Osteoblast (primary cell): ENCODE measurements around the gene PRPH. TPM values are rescaled to one million over a fixed set of nuclear protein-coding genes. Genes with fewer than 3 reads are reported as not detected.
A peak's percentile ranks its signal among the peaks of the same experiment; 100 is the strongest.

Experiments
- DNase-seq: peaks from one replicate; pipeline ENCODE4 v3.0.0; 2011; ENCODE audit warnings: low spot score, mixed read lengths; ENCODE audit not compliant: insufficient read length; ENCODE audit errors: missing footprints
- H2AFZ ChIP-seq: 2 replicates; pipeline ENCODE4 v1.6.0; 2011; ENCODE audit warnings: mild to moderate bottlenecking, low read length
- H3K27ac ChIP-seq: 2 replicates; pipeline ENCODE4 v1.5.1; 2011; ENCODE audit warnings: mild to moderate bottlenecking, low read depth, low read length, moderate library complexity
- H3K27me3 ChIP-seq: 2 replicates; pipeline ENCODE4 v1.6.0; 2012; ENCODE audit warnings: mild to moderate bottlenecking, control low read depth, inconsistent platforms, low read length, moderate library complexity; ENCODE audit not compliant: insufficient read depth
- H3K36me3 ChIP-seq: 2 replicates; pipeline ENCODE4 v1.5.1; 2011; ENCODE audit warnings: mild to moderate bottlenecking, low read length, control low read depth, moderate library complexity; ENCODE audit not compliant: insufficient read depth
- H3K4me1 ChIP-seq: 2 replicates; pipeline ENCODE4 v1.5.1; 2011; ENCODE audit warnings: mild to moderate bottlenecking, low read length, control low read depth, moderate library complexity; ENCODE audit not compliant: insufficient read depth
- H3K4me2 ChIP-seq: 2 replicates; pipeline ENCODE4 v1.6.0; 2011; ENCODE audit warnings: mild to moderate bottlenecking, low read length; ENCODE audit not compliant: insufficient read depth
- H3K4me3 ChIP-seq: fragments of 200-600 bp; sonication (generic); 3 replicates; pipeline ENCODE4 v1.5.1; 2012; ENCODE audit warnings: mild to moderate bottlenecking, low read length, inconsistent platforms; ENCODE audit not compliant: insufficient read depth
- H3K79me2 ChIP-seq: 2 replicates; pipeline ENCODE4 v1.6.0; 2012; ENCODE audit warnings: mild to moderate bottlenecking, low read length, control low read depth, inconsistent platforms; ENCODE audit not compliant: insufficient read depth
- H3K9me3 ChIP-seq: 2 replicates; pipeline ENCODE4 v1.5.1; 2011; ENCODE audit warnings: low read depth, low read length, control low read depth
- H4K20me1 ChIP-seq: 2 replicates; pipeline ENCODE4 v1.6.0; 2012; ENCODE audit warnings: mild to moderate bottlenecking, low read length, control low read depth; ENCODE audit not compliant: insufficient read depth
- total RNA-seq: library from RNA; depleted of rRNA; stranded (reverse); fragments of >200 nt; gene quantifications from 2 replicates; pipeline ENCODE4 v1.2.3, GENCODE V29; 2012
- TF ChIP-seq, protein P1 (sequence below): IDR thresholded peaks from 2 replicates; pipeline ENCODE4 v1.5.1; 2011; ENCODE audit warnings: mild to moderate bottlenecking, low read depth, low read length, moderate library complexity; ENCODE audit errors: extremely low read depth

Gene PRPH
- total RNA-seq, 1 donor = under 0.01 TPM

DNA sequence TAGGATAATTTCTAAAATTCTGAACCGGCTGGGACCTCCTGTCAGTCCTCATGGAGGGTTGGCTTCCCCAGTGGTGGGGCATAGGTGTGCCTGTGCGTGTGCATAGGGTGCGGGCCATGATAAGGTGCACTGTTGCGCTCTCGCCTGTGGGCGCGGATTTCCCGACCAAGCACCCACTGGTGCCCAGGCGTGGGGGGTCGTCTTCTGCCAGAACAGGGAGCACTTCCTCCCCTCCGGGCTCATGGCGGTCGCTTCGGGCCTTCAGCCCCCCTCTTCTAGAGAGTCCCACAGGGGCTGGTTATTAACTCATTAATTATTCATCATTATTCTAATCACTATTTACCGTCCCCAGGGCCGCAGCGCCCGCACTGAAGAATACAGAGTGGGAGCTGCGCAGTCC is 39.3 kb downstream of the PRPH start:
- TF ChIP-seq, protein P1, sequence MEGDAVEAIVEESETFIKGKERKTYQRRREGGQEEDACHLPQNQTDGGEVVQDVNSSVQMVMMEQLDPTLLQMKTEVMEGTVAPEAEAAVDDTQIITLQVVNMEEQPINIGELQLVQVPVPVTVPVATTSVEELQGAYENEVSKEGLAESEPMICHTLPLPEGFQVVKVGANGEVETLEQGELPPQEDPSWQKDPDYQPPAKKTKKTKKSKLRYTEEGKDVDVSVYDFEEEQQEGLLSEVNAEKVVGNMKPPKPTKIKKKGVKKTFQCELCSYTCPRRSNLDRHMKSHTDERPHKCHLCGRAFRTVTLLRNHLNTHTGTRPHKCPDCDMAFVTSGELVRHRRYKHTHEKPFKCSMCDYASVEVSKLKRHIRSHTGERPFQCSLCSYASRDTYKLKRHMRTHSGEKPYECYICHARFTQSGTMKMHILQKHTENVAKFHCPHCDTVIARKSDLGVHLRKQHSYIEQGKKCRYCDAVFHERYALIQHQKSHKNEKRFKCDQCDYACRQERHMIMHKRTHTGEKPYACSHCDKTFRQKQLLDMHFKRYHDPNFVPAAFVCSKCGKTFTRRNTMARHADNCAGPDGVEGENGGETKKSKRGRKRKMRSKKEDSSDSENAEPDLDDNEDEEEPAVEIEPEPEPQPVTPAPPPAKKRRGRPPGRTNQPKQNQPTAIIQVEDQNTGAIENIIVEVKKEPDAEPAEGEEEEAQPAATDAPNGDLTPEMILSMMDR = no peak
- Histone ChIP-seq H3K4me1 (peaks cover 3% of the 10 kb centered on the region), H4K20me1 (no peaks in the 10 kb centered on the region), H3K4me3 (no peak overlapping the region), H3K36me3 (peaks cover 6% of the 10 kb centered on the region), H3K27me3 (peaks cover 29% of the 10 kb centered on the region), H2AFZ (no peak overlapping the region), H3K27ac (no peak overlapping the region), H3K9me3 (no peaks in the 10 kb centered on the region), H3K79me2 (no peaks in the 10 kb centered on the region), H3K4me2 (no peak overlapping the region)
- DNase-seq = peak; percentile 64

DNA sequence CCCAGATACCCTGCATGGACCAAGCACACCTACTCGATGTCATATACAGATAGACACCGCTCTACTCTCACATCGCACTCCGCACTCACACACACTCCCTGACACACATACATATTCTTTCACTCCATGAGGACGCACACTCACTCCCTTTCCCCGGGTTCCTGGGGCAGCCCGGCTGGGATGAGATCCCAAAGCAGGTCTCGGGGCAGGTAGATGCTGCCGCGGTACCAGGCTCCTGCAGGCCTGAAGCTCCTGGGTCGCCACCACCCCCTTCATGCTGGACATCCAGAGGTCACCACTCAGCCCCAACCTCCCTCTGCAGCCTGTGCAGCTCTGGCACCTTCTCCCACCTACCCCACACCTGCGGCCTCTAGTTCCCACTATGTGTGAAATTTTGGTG is 39.7 kb downstream of the PRPH start:
- peaks cover 3% of the 10 kb centered on the region for H3K4me1 ChIP-seq
- H3K79me2 ChIP-seq = no peaks in the 10 kb centered on the region
- H3K9me3 ChIP-seq = no peaks in the 10 kb centered on the region
- H2AFZ ChIP-seq = no peak overlapping the region
- no peaks in the 10 kb centered on the region for H4K20me1 ChIP-seq
- peaks cover 32% of the 10 kb centered on the region for H3K27me3 ChIP-seq
- H3K4me2 ChIP-seq = no peak overlapping the region
- H3K36me3 ChIP-seq = peaks cover 4% of the 10 kb centered on the region
- TF ChIP-seq, protein P1 = no peak
- H3K4me3 ChIP-seq = no peak overlapping the region
- no peak overlapping the region for H3K27ac ChIP-seq
- peak; percentile 74 for DNase-seq

DNA sequence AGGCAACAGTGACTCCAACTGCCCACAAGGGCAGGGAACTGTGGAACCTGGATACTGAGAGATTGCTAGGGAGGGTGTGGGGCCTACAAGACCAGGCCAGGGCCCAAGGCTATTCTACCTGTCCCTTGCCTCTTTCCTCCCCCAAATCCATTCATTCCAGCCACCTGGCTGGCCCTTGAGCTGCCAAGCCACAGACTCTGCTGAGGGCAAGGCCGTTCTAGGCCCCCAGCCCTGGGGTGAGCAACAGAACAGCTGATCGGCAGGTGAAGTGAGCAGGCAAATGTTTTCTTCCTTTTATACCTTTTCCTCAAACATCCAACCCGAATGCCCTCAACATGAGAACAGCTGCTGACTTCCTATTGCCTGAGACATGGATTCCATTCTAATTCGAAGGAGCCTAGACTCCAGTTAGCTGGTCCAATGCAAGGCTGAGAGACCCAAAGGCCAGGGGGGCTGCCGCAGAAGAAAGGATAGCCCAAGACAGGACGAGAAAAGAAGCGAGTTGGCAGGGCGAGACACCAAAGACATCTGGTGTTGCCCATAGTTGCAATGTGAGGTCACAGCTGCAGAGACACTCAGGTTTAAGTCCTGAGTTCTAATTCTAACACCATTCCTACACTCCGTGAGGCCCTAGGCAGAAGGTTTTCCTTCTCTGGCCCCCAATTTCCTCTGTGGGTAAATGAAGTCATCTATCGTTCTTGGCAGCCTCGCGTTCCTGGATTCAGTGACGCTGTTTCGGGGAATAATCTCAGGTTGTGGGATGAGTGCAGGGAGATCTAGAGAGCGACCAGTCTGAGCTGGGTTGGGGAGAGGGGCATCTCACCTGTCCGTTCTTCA is 40.4 kb downstream of the PRPH start:
- Histone ChIP-seq H2AFZ (no peak overlapping the region), H3K27ac (no peak overlapping the region), H3K4me3 (no peak overlapping the region), H3K4me1 (peaks cover 3% of the 10 kb centered on the region), H3K79me2 (no peaks in the 10 kb centered on the region), H3K27me3 (peaks cover 38% of the 10 kb centered on the region), H3K4me2 (no peak overlapping the region), H3K36me3 (no peaks in the 10 kb centered on the region), H3K9me3 (no peaks in the 10 kb centered on the region), H4K20me1 (no peaks in the 10 kb centered on the region)
- TF ChIP-seq, protein P1 = no peak
- DNase-seq = peak; percentile 75

DNA sequence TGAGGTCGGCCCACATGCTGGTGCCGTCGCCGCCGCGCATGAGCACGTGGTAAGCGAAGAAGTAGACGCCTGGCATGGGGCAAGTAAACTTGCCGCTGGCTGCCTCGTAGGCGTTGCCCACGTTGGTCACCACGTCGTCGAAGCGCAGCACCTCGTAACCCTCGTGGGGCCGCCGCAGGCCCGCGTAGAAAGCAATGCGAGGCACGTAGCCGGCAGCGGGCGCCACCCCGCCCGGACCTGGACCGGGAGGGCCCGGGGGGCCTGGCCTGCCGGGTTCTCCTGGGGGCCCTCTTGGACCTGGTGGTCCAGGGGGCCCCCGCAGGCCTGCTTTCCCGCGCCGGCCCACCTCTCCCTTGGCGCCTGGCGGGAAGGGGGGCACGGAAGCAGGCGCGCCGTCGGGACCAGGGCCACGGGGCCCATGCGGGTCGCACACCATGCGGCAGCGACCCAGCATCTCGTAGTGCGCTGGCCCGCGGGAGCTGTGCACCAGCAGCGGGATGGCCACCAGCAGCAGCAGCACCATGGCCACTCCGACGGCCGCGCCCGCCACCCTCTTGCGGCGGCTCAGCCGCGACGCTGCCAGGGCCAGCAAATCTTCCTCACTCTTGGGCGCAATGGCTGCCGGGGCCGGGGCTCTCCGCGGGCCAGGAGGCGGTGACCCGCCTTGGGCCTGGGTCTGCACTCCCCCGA is 41.2 kb downstream of the PRPH start:
- Histone ChIP-seq H3K27me3 (peaks cover 45% of the 10 kb centered on the region), H3K4me2 (no peak overlapping the region), H2AFZ (no peak overlapping the region), H3K4me3 (no peak overlapping the region), H3K27ac (no peak overlapping the region), H4K20me1 (no peaks in the 10 kb centered on the region), H3K36me3 (no peaks in the 10 kb centered on the region), H3K9me3 (no peaks in the 10 kb centered on the region), H3K79me2 (no peaks in the 10 kb centered on the region), H3K4me1 (peaks cover 3% of the 10 kb centered on the region)
- DNase-seq = peak; percentile 57
- TF ChIP-seq, protein P1 = no peak
